H1 (cell line): ENCODE results near the gene KAT2A. TPM values are rescaled to one million over a fixed set of nuclear protein-coding genes. Genes with fewer than 3 reads are reported as not detected.

Source experiments
- CBX8 ChIP-seq: fragments of 300-800, 300-1000 bp; sonication (generic); IDR thresholded peaks from 2 replicates; pipeline ENCODE4 v1.7.1; 2016; ENCODE audit warnings: low read depth, low read length, borderline replicate concordance
- CHD1 ChIP-seq: IDR thresholded peaks from 2 replicates; pipeline ENCODE4 v1.6.1; 2012; ENCODE audit warnings: low read depth, low read length, improper control_type of control experiment
- CHD2 ChIP-seq: IDR thresholded peaks from 2 replicates; pipeline ENCODE4 v1.6.1; 2012; ENCODE audit warnings: low read length, improper control_type of control experiment
- CREB1 ChIP-seq: IDR thresholded peaks from 2 replicates; pipeline ENCODE4 v1.6.1; 2012; ENCODE audit warnings: inconsistent platforms
- FOSL1 ChIP-seq: IDR thresholded peaks from 2 replicates; pipeline ENCODE4 v1.6.1; 2011; ENCODE audit warnings: mild to moderate bottlenecking, low read depth, low read length, moderate library complexity; ENCODE audit not compliant: insufficient read depth
- GTF2F1 ChIP-seq: IDR thresholded peaks from 2 replicates; pipeline ENCODE4 v1.6.1; 2012; ENCODE audit warnings: low read depth, low read length, improper control_type of control experiment, borderline replicate concordance
- KDM1A ChIP-seq: fragments of 200-600, 300-600 bp; sonication (generic); IDR thresholded peaks from 2 replicates; pipeline ENCODE4 v1.7.1; 2016; ENCODE audit warnings: mild to moderate bottlenecking, low read length, borderline replicate concordance
- MAFK ChIP-seq: IDR thresholded peaks from 2 replicates; pipeline ENCODE4 v1.6.1; 2012; ENCODE audit warnings: low read depth, mild to moderate bottlenecking, improper control_type of control experiment, low read length
- NRF1 ChIP-seq: IDR thresholded peaks from 2 replicates; pipeline ENCODE4 v1.6.1; 2011; ENCODE audit warnings: mild to moderate bottlenecking, low read depth, low read length, improper control_type of control experiment
- POLR2AphosphoS5 ChIP-seq: IDR thresholded peaks from 2 replicates; pipeline ENCODE4 v1.6.1; 2011; ENCODE audit warnings: low read depth, low read length
- POU5F1 ChIP-seq: IDR thresholded peaks from 2 replicates; pipeline ENCODE4 v1.6.1; 2011; ENCODE audit warnings: low read depth, mild to moderate bottlenecking, low read length, moderate library complexity
- RAD21 ChIP-seq, 2 experiments: IDR thresholded peaks in 1 of 2; conservative IDR thresholded peaks in 1 of 2; 2 replicates each; pipeline ENCODE4 v1.6.1; 2011; ENCODE audit warnings: low read depth in 2 of 2, low read length in 2 of 2, improper control_type of control experiment in 1 of 2, inconsistent platforms in 1 of 2, mild to moderate bottlenecking in 1 of 2, moderate library complexity in 1 of 2
- RXRA ChIP-seq: IDR thresholded peaks from 2 replicates; pipeline ENCODE4 v1.6.1; 2011; ENCODE audit warnings: low read depth, mild to moderate bottlenecking, low read length, moderate library complexity; ENCODE audit not compliant: insufficient read depth
- SIN3A ChIP-seq, 2 experiments: IDR thresholded peaks in 1 of 2; conservative IDR thresholded peaks in 1 of 2; 2 replicates each; pipeline ENCODE4 v1.6.1; 2011 to 2012; ENCODE audit warnings: low read length in 2 of 2, improper control_type of control experiment in 1 of 2, low read depth in 1 of 2, mild to moderate bottlenecking in 1 of 2
- SIX5 ChIP-seq: IDR thresholded peaks from 2 replicates; pipeline ENCODE4 v1.6.1; 2011; ENCODE audit warnings: mild to moderate bottlenecking, low read depth, low read length
- SRF ChIP-seq: IDR thresholded peaks from 2 replicates; pipeline ENCODE4 v1.6.1; 2011; ENCODE audit warnings: mild to moderate bottlenecking, low read depth, low read length, moderate library complexity
- SUZ12 ChIP-seq: fragments of 200-600 bp; sonication (generic); IDR thresholded peaks from 2 replicates; pipeline ENCODE4 v1.6.1; 2012; ENCODE audit warnings: mild to moderate bottlenecking, inconsistent platforms, low read length, moderate library complexity, mixed read lengths
- TBP ChIP-seq: IDR thresholded peaks from 2 replicates; pipeline ENCODE4 v1.6.1; 2011; ENCODE audit warnings: low read depth, low read length, improper control_type of control experiment
- TEAD4 ChIP-seq: IDR thresholded peaks from 2 replicates; pipeline ENCODE4 v1.6.1; 2012; ENCODE audit warnings: low read depth, low read length, inconsistent platforms, mixed read lengths
- polyA plus RNA-seq, 7 experiments: library from polyadenylated mRNA; depleted of rRNA in 3 of 7; stranded (reverse) in 5 of 7; unstranded in 2 of 7; fragments of >200 nt in 5 of 7; fragments of 200-250 nt in 2 of 7; gene quantifications; 1 replicate in 5 of 7; 2 replicates in 1 of 7; 4 replicates in 1 of 7; pipeline versions ENCODE4 v1.2.1 to v1.2.3, GENCODE V29; 2011 to 2013; ENCODE audit warnings: missing spikeins in 2 of 7, mixed read lengths in 2 of 7
- total RNA-seq: library from RNA; stranded (reverse); fragmentation: NEBNext Ultra II Directional; extraction: Animal tissue kit (Norgen Biotek cat#: 25700); gene quantifications from 2 replicates; pipeline ENCODE4 v1.2.1, GENCODE V29; 2021
- TF ChIP-seq, protein P1 (sequence below): IDR thresholded peaks from 2 replicates; pipeline ENCODE4 v1.6.1; 2011; ENCODE audit warnings: low read length, improper control_type of control experiment

Gene KAT2A
- total and polyA plus RNA-seq, 2 of the 8 experiments (the other 6 are each of a cell fraction or from before 2014, with no cell fraction given) = 34.2 to 40.1 TPM

DNA sequence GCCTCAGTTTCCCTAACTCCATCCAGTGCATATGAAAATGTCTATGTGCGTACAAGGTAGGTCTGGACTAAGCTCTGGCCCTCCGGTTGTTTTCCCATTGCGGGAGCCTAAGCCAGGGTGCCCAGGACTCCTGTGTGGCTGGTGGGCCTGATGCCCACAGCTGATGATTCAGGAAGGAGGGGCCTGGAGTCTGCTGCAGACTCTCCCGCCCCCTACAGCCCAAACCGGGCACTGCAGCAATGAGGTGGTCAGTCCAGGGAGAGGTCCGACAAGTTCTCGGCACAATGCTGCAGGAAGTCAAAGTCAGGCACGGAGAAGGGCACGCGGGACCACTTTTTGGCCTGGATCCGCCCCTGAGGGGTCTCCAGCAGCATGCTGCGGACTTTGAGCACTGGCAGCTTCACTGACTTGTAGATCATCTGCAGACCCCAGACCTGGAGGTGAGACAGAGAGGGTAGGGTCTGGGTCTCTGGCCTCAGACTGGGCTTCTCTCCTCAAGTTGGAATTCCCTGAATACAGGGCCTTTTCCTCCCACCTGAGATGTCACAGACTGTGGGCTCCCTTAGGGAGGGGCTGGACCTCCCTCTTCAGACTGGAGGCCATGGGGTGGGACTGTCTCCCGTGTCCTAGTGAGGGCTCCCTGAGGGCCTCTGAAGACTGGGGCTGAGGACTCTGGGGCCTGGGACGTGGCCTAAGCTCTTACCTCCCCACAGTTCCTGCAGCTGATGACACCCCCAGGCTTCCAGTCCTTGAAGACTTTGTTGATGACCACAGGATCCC lies 19.5 kb downstream of the KAT2A start (continued):
- TF ChIP-seq RAD21 (IDR thresholded peaks at IDR 0.05 in 1 of 2, conservative IDR thresholded peaks at IDR 0.05 in 1 of 2; ENCODE audit: low read depth in 2 of 2, low read length in 2 of 2) = peak; percentile 93 to 96
- TF ChIP-seq POLR2AphosphoS5 = no peak
- TF ChIP-seq CHD2 = no peak
- TF ChIP-seq CHD1 = no peak
- TF ChIP-seq, protein P1, sequence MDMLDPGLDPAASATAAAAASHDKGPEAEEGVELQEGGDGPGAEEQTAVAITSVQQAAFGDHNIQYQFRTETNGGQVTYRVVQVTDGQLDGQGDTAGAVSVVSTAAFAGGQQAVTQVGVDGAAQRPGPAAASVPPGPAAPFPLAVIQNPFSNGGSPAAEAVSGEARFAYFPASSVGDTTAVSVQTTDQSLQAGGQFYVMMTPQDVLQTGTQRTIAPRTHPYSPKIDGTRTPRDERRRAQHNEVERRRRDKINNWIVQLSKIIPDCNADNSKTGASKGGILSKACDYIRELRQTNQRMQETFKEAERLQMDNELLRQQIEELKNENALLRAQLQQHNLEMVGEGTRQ = 0 out of 2 replicates have a peak, but pooled peaks have one; percentile 21
- TF ChIP-seq SUZ12 = no peak
- no peak for TF ChIP-seq MAFK
- TF ChIP-seq KDM1A = no peak
- no peak for TF ChIP-seq SRF
- TF ChIP-seq POU5F1 = no peak
- no peak for TF ChIP-seq RXRA
- no peak for TF ChIP-seq GTF2F1
- no peak for TF ChIP-seq SIX5
- no peak for TF ChIP-seq TEAD4
- no peak for TF ChIP-seq CBX8
- no peak for TF ChIP-seq FOSL1
- TF ChIP-seq CREB1 = 0 out of 2 replicates have a peak, but pooled peaks have one; percentile 37
- TF ChIP-seq SIN3A (conservative IDR thresholded peaks at IDR 0.05 in 1 of 2, IDR thresholded peaks at IDR 0.05 in 1 of 2; ENCODE audit: low read depth in 1 of 2, low read length in 2 of 2) = peak in 1 of 2 experiments; percentile 78; a peak in 1 of 4 replicates
- 0 out of 2 replicates have a peak, but pooled peaks have one; percentile 28 for TF ChIP-seq TBP
- no peak for TF ChIP-seq NRF1
- TF ChIP-seq, all 59 proteins: peak for 10
